ENCODE measurements around the gene MACROD2.

DNA sequence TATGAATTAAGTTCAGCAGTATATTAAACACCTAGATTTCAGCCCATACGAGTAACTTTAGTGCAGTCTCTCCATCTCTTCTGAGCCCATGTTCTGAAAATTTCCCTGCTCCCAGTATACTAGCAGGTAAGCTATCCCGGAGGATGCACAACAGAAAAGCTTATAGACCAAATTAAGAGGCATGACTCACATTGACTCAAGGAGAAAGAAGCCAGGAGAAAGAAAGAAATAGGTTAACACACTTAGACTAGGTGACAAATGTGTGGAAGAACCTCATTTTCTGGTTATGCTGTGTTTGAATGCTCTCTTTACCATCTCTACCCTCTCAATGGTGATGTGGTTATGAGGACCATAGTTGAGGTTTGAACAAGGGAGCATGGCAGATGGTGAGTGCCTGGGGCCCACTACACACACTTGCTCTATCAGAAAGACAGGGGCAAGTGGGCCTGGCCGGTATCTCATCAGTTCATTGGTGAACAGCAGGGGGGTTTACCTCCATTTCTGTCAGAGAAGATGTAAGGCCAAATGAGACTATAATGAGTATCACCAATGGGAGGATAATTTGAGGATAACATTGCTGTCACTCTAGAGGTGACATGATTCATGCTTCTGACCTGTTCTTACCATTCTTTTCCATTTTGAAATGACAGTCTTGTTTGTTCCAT, 1244.4 kb downstream of the MACROD2 start:
- TF ChIP-seq ZFP3 (CRISPR knock-in tag; IDR thresholded peaks at IDR 0.05) (no peak), ZNF8 (CRISPR knock-in tag; IDR thresholded peaks at IDR 0.05) (no peak), ISL1 (CRISPR knock-in tag; IDR thresholded peaks at IDR 0.05) (no peak), BACH2 (CRISPR knock-in tag; IDR thresholded peaks at IDR 0.05; ENCODE audit: borderline replicate concordance) (no peak), PPARA (CRISPR knock-in tag; IDR thresholded peaks at IDR 0.05; ENCODE audit: borderline replicate concordance) (no peak), CSDC2 (CRISPR knock-in tag; IDR thresholded peaks at IDR 0.05) (no peak), TCF4 (CRISPR knock-in tag; IDR thresholded peaks at IDR 0.05; ENCODE audit: borderline replicate concordance) (no peak), ZFP30 (CRISPR knock-in tag; IDR thresholded peaks at IDR 0.05) (no peak), ARNTL (CRISPR knock-in tag; IDR thresholded peaks at IDR 0.05; ENCODE audit: borderline replicate concordance, low read depth) (no peak), RARB (CRISPR knock-in tag; IDR thresholded peaks at IDR 0.05) (no peak)
- TF ChIP-seq, protein P1, sequence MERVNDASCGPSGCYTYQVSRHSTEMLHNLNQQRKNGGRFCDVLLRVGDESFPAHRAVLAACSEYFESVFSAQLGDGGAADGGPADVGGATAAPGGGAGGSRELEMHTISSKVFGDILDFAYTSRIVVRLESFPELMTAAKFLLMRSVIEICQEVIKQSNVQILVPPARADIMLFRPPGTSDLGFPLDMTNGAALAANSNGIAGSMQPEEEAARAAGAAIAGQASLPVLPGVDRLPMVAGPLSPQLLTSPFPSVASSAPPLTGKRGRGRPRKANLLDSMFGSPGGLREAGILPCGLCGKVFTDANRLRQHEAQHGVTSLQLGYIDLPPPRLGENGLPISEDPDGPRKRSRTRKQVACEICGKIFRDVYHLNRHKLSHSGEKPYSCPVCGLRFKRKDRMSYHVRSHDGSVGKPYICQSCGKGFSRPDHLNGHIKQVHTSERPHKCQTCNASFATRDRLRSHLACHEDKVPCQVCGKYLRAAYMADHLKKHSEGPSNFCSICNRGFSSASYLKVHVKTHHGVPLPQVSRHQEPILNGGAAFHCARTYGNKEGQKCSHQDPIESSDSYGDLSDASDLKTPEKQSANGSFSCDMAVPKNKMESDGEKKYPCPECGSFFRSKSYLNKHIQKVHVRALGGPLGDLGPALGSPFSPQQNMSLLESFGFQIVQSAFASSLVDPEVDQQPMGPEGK (CRISPR knock-in tag; IDR thresholded peaks at IDR 0.05; ENCODE audit: borderline replicate concordance) = no peak
- TF ChIP-seq, protein P2, sequence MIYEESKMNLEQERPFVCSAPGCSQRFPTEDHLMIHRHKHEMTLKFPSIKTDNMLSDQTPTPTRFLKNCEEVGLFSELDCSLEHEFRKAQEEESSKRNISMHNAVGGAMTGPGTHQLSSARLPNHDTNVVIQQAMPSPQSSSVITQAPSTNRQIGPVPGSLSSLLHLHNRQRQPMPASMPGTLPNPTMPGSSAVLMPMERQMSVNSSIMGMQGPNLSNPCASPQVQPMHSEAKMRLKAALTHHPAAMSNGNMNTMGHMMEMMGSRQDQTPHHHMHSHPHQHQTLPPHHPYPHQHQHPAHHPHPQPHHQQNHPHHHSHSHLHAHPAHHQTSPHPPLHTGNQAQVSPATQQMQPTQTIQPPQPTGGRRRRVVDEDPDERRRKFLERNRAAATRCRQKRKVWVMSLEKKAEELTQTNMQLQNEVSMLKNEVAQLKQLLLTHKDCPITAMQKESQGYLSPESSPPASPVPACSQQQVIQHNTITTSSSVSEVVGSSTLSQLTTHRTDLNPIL (CRISPR knock-in tag; IDR thresholded peaks at IDR 0.05; ENCODE audit: low read depth) = no peak
- TF ChIP-seq, protein P3, sequence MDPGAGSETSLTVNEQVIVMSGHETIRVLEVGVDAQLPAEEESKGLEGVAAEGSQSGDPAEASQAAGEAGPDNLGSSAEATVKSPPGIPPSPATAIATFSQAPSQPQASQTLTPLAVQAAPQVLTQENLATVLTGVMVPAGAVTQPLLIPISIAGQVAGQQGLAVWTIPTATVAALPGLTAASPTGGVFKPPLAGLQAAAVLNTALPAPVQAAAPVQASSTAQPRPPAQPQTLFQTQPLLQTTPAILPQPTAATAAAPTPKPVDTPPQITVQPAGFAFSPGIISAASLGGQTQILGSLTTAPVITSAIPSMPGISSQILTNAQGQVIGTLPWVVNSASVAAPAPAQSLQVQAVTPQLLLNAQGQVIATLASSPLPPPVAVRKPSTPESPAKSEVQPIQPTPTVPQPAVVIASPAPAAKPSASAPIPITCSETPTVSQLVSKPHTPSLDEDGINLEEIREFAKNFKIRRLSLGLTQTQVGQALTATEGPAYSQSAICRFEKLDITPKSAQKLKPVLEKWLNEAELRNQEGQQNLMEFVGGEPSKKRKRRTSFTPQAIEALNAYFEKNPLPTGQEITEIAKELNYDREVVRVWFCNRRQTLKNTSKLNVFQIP (CRISPR knock-in tag; IDR thresholded peaks at IDR 0.05; ENCODE audit: borderline replicate concordance, low read depth) = no peak
